HEK293T (cell line): Measurements from ENCODE around the gene ZNF385B.

Source experiments
- CTCF ChIA-PET: fragments of 350-600 bp; formaldehyde crosslinking; extraction: SDS; loops from one replicate; lab custom pipeline; 2021; ENCODE audit warnings: antibody characterized with exemption, inconsistent platforms; lab: Yijun Ruan, JAX
- POLR2A ChIA-PET: fragments of 350-600 bp; formaldehyde crosslinking; extraction: SDS; loops from one replicate; lab custom pipeline; 2020; ENCODE audit warnings: antibody characterized with exemption, inconsistent platforms; lab: Yijun Ruan, JAX
- DNase-seq: peaks from one replicate; pipeline ENCODE4 v3.0.0; 2012; ENCODE audit warnings: mixed read lengths; ENCODE audit errors: extremely low spot score
- ARNT ChIP-seq: fragments of 450-650 bp; IDR thresholded peaks from 2 replicates; pipeline ENCODE4 v1.6.1; 2017; ENCODE audit warnings: mild to moderate bottlenecking
- BHLHE40 ChIP-seq: fragments of 450-650 bp; IDR thresholded peaks from 2 replicates; pipeline ENCODE4 v1.6.1; 2016; ENCODE audit warnings: mild to moderate bottlenecking, moderate library complexity, borderline replicate concordance
- CTBP1 ChIP-seq: fragments of 450-650 bp; IDR thresholded peaks from 2 replicates; pipeline ENCODE4 v1.6.1; 2016; ENCODE audit warnings: borderline replicate concordance
- ELF4 ChIP-seq: fragments of 450-650 bp; IDR thresholded peaks from 2 replicates; pipeline ENCODE4 v1.6.1; 2017; ENCODE audit warnings: antibody characterized with exemption
- FOXA1 ChIP-seq: fragments of 450-650 bp; IDR thresholded peaks from 2 replicates; pipeline ENCODE4 v1.6.1; 2016; ENCODE audit warnings: mild to moderate bottlenecking
- FOXK2 ChIP-seq: fragments of 450-650 bp; IDR thresholded peaks from 2 replicates; pipeline ENCODE4 v1.6.1; 2016; ENCODE audit warnings: mild to moderate bottlenecking
- FOXM1 ChIP-seq: fragments of 450-650 bp; IDR thresholded peaks from 2 replicates; pipeline ENCODE4 v1.6.1; 2017; ENCODE audit warnings: mild to moderate bottlenecking, borderline replicate concordance
- HDGF ChIP-seq: fragments of 450-650 bp; IDR thresholded peaks from 2 replicates; pipeline ENCODE4 v1.6.1; 2017; ENCODE audit warnings: antibody characterized with exemption, borderline replicate concordance
- L3MBTL2 ChIP-seq: fragments of 450-650 bp; conservative IDR thresholded peaks from 2 replicates; pipeline ENCODE4 v1.6.1; 2016; ENCODE audit warnings: mild to moderate bottlenecking
- LEF1 ChIP-seq: fragments of 450-650 bp; IDR thresholded peaks from 2 replicates; pipeline ENCODE4 v1.6.1; 2017; ENCODE audit warnings: mild to moderate bottlenecking, borderline replicate concordance
- NFRKB ChIP-seq: fragments of 450-650 bp; IDR thresholded peaks from 2 replicates; pipeline ENCODE4 v1.6.1; 2016; ENCODE audit warnings: mild to moderate bottlenecking, moderate library complexity
- PKNOX1 ChIP-seq: fragments of 450-650 bp; IDR thresholded peaks from 2 replicates; pipeline ENCODE4 v1.6.1; 2016
- SP1 ChIP-seq: fragments of 450-650 bp; IDR thresholded peaks from 2 replicates; pipeline ENCODE4 v1.6.1; 2017
- SUZ12 ChIP-seq: fragments of 450-650 bp; IDR thresholded peaks from 2 replicates; pipeline ENCODE4 v1.6.1; 2016; ENCODE audit warnings: mild to moderate bottlenecking
- TARDBP ChIP-seq: fragments of 450-650 bp; IDR thresholded peaks from 2 replicates; pipeline ENCODE4 v1.6.1; 2016
- ZNF384 ChIP-seq: fragments of 450-650 bp; IDR thresholded peaks from 2 replicates; pipeline ENCODE4 v1.6.1; 2016

ZNF385B gene

DNA sequence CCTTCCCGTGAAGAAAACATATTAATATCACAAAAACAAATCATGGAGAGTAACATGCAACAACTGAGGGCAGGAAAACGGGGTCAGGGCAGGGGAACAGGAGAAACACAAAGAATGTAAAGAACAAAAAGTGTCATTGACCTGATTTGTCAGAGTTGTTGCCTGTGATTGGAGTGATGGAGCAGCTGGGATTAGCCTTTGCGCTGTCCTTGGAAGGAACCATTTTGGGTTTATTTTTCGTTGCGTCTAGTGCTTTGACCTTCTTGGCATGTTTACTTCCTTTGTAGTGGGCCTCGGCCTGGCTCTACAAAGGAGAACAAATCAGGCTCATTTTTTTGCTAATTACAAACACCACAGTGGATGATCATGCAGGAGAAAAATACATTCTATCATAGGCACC lies 378.3 kb downstream of the ZNF385B start:
- POLR2A ChIA-PET, result no interaction called here
- DNase-seq, result no peak
- CTCF ChIA-PET, result no interaction called here
- TF ChIP-seq ZNF384, result no peak
- TF ChIP-seq NFRKB, result no peak
- no peak for TF ChIP-seq FOXK2
- no peak for TF ChIP-seq ARNT
- no peak for TF ChIP-seq ELF4
- TF ChIP-seq HDGF, result no peak
- no peak for TF ChIP-seq TARDBP
- no peak for TF ChIP-seq SP1

DNA sequence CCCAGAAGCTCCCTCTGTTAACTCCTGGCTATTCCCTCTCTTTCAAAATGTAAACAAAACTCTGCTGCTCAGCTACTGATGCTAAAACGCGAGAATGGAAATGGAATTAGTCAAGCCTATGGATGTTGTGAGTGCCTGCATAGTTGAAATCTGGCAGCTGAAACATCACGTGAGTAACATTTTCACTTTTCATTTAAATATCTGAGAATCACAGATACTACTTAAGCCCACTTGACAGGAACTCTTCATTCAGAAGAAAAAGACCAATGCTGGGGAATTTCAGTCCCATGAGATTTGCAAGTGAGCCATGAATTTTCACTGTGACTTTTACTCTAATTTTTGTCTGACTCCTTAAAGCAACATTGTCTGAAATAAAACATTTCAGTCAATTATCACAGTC lies 381.5 kb downstream of the ZNF385B start:
- CTCF ChIA-PET, result no interaction called here
- DNase-seq, result no peak
- POLR2A ChIA-PET, result no interaction called here
- TF ChIP-seq NFRKB (no peak), SP1 (no peak), SUZ12 (no peak), ARNT (no peak), ZNF384 (no peak), LEF1 (no peak), TARDBP (no peak), HDGF (no peak), CTBP1 (no peak), FOXM1 (no peak), L3MBTL2 (no peak), ELF4 (no peak)

- POLR2A ChIA-PET, result no interaction called here
- no peak for DNase-seq
- CTCF ChIA-PET, result no interaction called here
- TF ChIP-seq PKNOX1, result no peak
- no peak for TF ChIP-seq TARDBP
- TF ChIP-seq L3MBTL2, result no peak
- TF ChIP-seq SP1, result no peak
- TF ChIP-seq LEF1, result no peak
- TF ChIP-seq BHLHE40, result no peak
- no peak for TF ChIP-seq FOXA1
- no peak for TF ChIP-seq ZNF384
- TF ChIP-seq FOXM1, result no peak
- no peak for TF ChIP-seq HDGF
- no peak for TF ChIP-seq ELF4
- TF ChIP-seq NFRKB, result no peak
- no peak for TF ChIP-seq SUZ12
- no peak for TF ChIP-seq ARNT
Observed at GRCh38 chr2:179478771-179479170, 382.6 kb downstream of the ZNF385B start.

DNA sequence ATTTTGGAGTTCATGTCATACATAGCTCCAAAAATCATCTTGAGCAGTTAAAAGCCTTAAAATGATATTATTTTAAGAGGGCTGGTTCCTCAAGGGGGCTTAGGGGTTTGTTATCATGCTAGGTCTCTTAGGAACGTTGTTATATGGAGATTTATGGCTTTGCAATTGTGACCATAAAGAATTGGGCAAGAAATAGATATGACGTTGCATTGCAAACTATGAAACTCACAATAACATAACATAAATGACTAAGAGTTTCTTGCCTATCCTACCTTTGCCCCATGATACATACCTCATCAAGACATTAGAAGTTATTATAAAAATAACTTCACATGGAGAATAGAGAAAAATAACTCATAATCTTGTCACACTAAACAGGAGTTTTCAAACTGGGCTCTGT lies 390.4 kb downstream of the ZNF385B start:
- TF ChIP-seq FOXM1 (no peak), SP1 (no peak), ZNF384 (no peak), L3MBTL2 (no peak), FOXK2 (no peak), ELF4 (no peak), SUZ12 (no peak), PKNOX1 (no peak), CTBP1 (no peak), TARDBP (no peak), BHLHE40 (no peak), HDGF (no peak), NFRKB (no peak), FOXA1 (no peak), LEF1 (no peak), ARNT (no peak)
- ChIA-PET CTCF (no interaction called here), POLR2A (no interaction called here)
- DNase-seq, result no peak

- ChIA-PET CTCF (no interaction called here), POLR2A (no interaction called here)
Observed at GRCh38 chr2:179470089-179470488, 391.3 kb downstream of the ZNF385B start.

GRCh38 chr2:179467960-179468359 lies 393.5 kb downstream of the ZNF385B start:
- CTCF ChIA-PET, result no interaction called here
- POLR2A ChIA-PET, result no interaction called here
- no peak for DNase-seq
- TF ChIP-seq PKNOX1, result no peak
- TF ChIP-seq FOXK2, result no peak
- no peak for TF ChIP-seq FOXM1
- no peak for TF ChIP-seq LEF1
- no peak for TF ChIP-seq HDGF
- no peak for TF ChIP-seq ELF4
- TF ChIP-seq SP1, result no peak
- no peak for TF ChIP-seq NFRKB
- TF ChIP-seq ZNF384, result no peak
- TF ChIP-seq SUZ12, result no peak
- no peak for TF ChIP-seq TARDBP
- no peak for TF ChIP-seq L3MBTL2
- TF ChIP-seq ARNT, result no peak
- TF ChIP-seq FOXA1, result no peak
- TF ChIP-seq CTBP1, result no peak
- no peak for TF ChIP-seq BHLHE40

More at GRCh38 chr2:179470089-179470488, 391.3 kb downstream of the ZNF385B start:
- TF ChIP-seq CTBP1 (no peak), ARNT (no peak), SP1 (no peak), TARDBP (no peak), FOXA1 (no peak), FOXK2 (no peak), BHLHE40 (no peak), NFRKB (no peak), ELF4 (no peak), PKNOX1 (no peak), HDGF (no peak), FOXM1 (no peak), LEF1 (no peak), ZNF384 (no peak), SUZ12 (no peak)
- no peak for DNase-seq
